Endodermal cell (in vitro differentiated cells): Measurements from ENCODE around the gene CKS2. TPM values are rescaled to one million over a fixed set of nuclear protein-coding genes. Genes with fewer than 3 reads are reported as not detected.
"Not testable (repeated sequence)": the region's sequence is repeated elsewhere in the genome, so short reads cannot be mapped to it uniquely, and the experiment has no call there.

Experiments
- DNase-seq: peaks from one replicate; pipeline ENCODE4 v3.0.0-alpha.2; 2017
- H3K27ac ChIP-seq: 2 replicates; pipeline ENCODE4 v1.5.1; 2013; ENCODE audit warnings: mild to moderate bottlenecking, low read depth, low read length, moderate library complexity
- H3K27me3 ChIP-seq: 2 replicates; pipeline ENCODE4 v1.6.1; 2013; ENCODE audit warnings: mild to moderate bottlenecking, low read length, moderate library complexity; ENCODE audit not compliant: insufficient read depth, control insufficient read depth, poor library complexity, severe bottlenecking
- H3K36me3 ChIP-seq: 2 replicates; pipeline ENCODE4 v1.7.0; 2013; ENCODE audit warnings: mild to moderate bottlenecking, low read length, moderate library complexity; ENCODE audit not compliant: control insufficient read depth, insufficient read depth
- H3K4me1 ChIP-seq: one replicate; pipeline ENCODE4 v1.7.0; 2013; ENCODE audit warnings: low read length; ENCODE audit not compliant: control insufficient read depth, insufficient read depth
- H3K4me3 ChIP-seq: 2 replicates; pipeline ENCODE4 v1.5.1; 2013; ENCODE audit warnings: mild to moderate bottlenecking, low read length, moderate library complexity
- H3K9ac ChIP-seq: 2 replicates; pipeline ENCODE4 v1.6.1; 2013; ENCODE audit warnings: mild to moderate bottlenecking, low read length, moderate library complexity; ENCODE audit not compliant: poor library complexity, severe bottlenecking; ENCODE audit errors: extremely low read depth
- H3K9me3 ChIP-seq: 2 replicates; pipeline ENCODE4 v1.6.1; 2013; ENCODE audit warnings: mild to moderate bottlenecking, low read length, moderate library complexity; ENCODE audit not compliant: control insufficient read depth
- H3K27ac Mint-ChIP-seq: 2 replicates; pipeline ENCODE4 v1.8.0; 2020; ENCODE audit warnings: mixed read lengths
- H3K27me3 Mint-ChIP-seq: 2 replicates; pipeline ENCODE4 v1.8.0; 2021; ENCODE audit warnings: mild to moderate bottlenecking, mixed read lengths; ENCODE audit not compliant: insufficient read depth
- H3K36me3 Mint-ChIP-seq: 2 replicates; pipeline ENCODE4 v1.8.0; 2020; ENCODE audit warnings: low read depth, mixed read lengths
- H3K4me1 Mint-ChIP-seq: 2 replicates; pipeline ENCODE4 v1.8.0; 2020; ENCODE audit warnings: mixed read lengths
- H3K4me3 Mint-ChIP-seq: 2 replicates; pipeline ENCODE4 v1.8.0; 2020; ENCODE audit warnings: mild to moderate bottlenecking, moderate library complexity, mixed read lengths
- H3K9me3 Mint-ChIP-seq: 2 replicates; pipeline ENCODE4 v1.8.0; 2020; ENCODE audit warnings: mild to moderate bottlenecking, mixed read lengths
- WGBS, 2 experiments: methylation state at CpG; one replicate each; pipeline versions ENCODE4 v1.1.5 to v1.1.7; 2013; ENCODE audit warnings: missing lambda C conversion rate in 2 of 2, mixed read lengths in 1 of 2; ENCODE audit not compliant: insufficient coverage in 1 of 2, insufficient read length in 1 of 2; 5-methylcytosine and 5-hydroxymethylcytosine counted together
- total RNA-seq, 2 donors: library from RNA; stranded (reverse); fragmentation: NEBNext Ultra II Directional in 1 of 2; extraction: Animal tissue kit (Norgen Biotek cat#: 25700) in 1 of 2; gene quantifications; 2 replicates in 1 of 2; 3 replicates in 1 of 2; pipeline ENCODE4 v1.2.1, GENCODE V29; 2021
- TF ChIP-seq, protein P1 (sequence below): fragments of 200-600 bp; sonication (generic); conservative IDR thresholded peaks from 2 replicates; pipeline ENCODE4 v1.5.0; 2021; ENCODE audit warnings: antibody characterized with exemption, mild to moderate bottlenecking

CKS2 gene
- total RNA-seq, 2 donors from 2014 or later = 163 to 209 TPM

DNA sequence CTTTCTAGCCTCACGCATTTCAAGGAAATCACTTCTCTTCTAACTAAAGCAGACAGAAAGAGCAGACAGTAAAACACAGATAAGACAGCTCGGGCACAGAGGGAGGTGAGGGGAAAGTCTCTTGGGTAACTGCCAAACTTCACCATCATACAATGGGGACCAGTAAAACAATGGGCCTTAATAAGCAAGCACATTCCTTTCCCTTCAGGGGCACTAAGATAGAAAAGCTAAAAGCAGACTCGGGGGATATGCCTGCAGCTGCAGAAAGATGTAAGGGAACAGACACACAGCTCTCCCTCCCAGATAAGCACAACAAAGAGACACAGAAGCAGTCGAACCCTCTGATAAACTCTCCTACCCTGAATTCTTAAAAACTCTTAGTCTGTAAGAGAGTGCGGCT, 15.6 kb upstream of the CKS2 start:
- Histone ChIP-seq H3K27me3 (no peaks in the 10 kb centered on the region), H3K4me1 (no peaks in the 10 kb centered on the region), H3K9ac (peak overlapping the region; percentile 26), H3K36me3 (no peaks in the 10 kb centered on the region), H3K4me3 (peak overlapping the region; percentile 52), H3K9me3 (peaks cover 54% of the 10 kb centered on the region), H3K27ac (peak overlapping the region; percentile 57)
- TF ChIP-seq, protein P1, sequence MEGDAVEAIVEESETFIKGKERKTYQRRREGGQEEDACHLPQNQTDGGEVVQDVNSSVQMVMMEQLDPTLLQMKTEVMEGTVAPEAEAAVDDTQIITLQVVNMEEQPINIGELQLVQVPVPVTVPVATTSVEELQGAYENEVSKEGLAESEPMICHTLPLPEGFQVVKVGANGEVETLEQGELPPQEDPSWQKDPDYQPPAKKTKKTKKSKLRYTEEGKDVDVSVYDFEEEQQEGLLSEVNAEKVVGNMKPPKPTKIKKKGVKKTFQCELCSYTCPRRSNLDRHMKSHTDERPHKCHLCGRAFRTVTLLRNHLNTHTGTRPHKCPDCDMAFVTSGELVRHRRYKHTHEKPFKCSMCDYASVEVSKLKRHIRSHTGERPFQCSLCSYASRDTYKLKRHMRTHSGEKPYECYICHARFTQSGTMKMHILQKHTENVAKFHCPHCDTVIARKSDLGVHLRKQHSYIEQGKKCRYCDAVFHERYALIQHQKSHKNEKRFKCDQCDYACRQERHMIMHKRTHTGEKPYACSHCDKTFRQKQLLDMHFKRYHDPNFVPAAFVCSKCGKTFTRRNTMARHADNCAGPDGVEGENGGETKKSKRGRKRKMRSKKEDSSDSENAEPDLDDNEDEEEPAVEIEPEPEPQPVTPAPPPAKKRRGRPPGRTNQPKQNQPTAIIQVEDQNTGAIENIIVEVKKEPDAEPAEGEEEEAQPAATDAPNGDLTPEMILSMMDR = no peak
- DNase-seq = peak; percentile 66
- no peaks in the 10 kb centered on the region for H3K27me3 Mint-ChIP-seq
- peak overlapping the region; percentile 88 for H3K27ac Mint-ChIP-seq
- H3K36me3 Mint-ChIP-seq = peaks cover 15% of the 10 kb centered on the region
- peaks cover 9% of the 10 kb centered on the region for H3K4me1 Mint-ChIP-seq
- H3K9me3 Mint-ChIP-seq = peaks cover 46% of the 10 kb centered on the region
- peak overlapping the region; percentile 28 for H3K4me3 Mint-ChIP-seq
- 22% methylated on average over 5 of the region's 5 CpGs; no CpG with 5 or more reads in 1 of the 2 experiments for WGBS, 2 experiments

DNA sequence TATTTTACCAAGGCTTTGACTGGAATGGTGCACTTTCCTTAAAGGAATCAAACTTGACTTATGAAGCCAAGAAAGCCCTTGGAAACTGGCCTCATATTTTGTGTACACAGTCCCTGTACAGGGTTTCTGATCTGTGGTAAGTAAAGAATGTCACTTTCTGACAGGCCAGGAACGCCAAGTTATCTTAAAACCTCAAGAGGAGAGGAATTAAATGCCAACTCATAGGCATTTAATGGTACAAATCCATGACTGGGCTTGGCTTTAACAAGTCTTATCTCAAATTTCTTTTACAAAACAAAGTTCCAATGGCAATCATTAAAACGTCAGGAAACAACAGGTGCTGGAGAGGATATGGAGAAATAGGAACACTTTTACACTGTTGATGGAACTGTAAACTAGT, 9.0 kb upstream of the CKS2 start:
- Mint-ChIP-seq H3K36me3 (peaks cover 24% of the 10 kb centered on the region), H3K9me3 (peaks cover 23% of the 10 kb centered on the region)
- not testable (repeated sequence) for H3K4me1 ChIP-seq, H3K27ac Mint-ChIP-seq, DNase-seq, H3K36me3 ChIP-seq, H3K4me1 Mint-ChIP-seq, H3K9ac ChIP-seq, H3K27me3 Mint-ChIP-seq, H3K4me3 Mint-ChIP-seq, H3K27ac ChIP-seq, H3K27me3 ChIP-seq, H3K4me3 ChIP-seq
- peaks cover 45% of the 10 kb centered on the region for H3K9me3 ChIP-seq
- WGBS, 2 experiments = 91% methylated on average over 2 of the region's 2 CpGs; no CpG with 5 or more reads in 1 of the 2 experiments

GRCh38 chr9:89304020-89304833, 6.8 kb upstream of the CKS2 start:
- H3K4me3 Mint-ChIP-seq = no peak overlapping the region
- H3K9me3 Mint-ChIP-seq = peaks cover 17% of the 10 kb centered on the region

More at GRCh38 chr9:89304020-89304833, 6.8 kb upstream of the CKS2 start:
- H3K27ac Mint-ChIP-seq = no peak overlapping the region
- DNase-seq = no peak
- Histone ChIP-seq H3K27ac (no peak overlapping the region), H3K27me3 (no peaks in the 10 kb centered on the region), H3K36me3 (no peaks in the 10 kb centered on the region), H3K4me3 (peak overlapping the region; percentile 50), H3K9me3 (peaks cover 26% of the 10 kb centered on the region), H3K4me1 (peaks cover 5% of the 10 kb centered on the region), H3K9ac (no peak overlapping the region)
- H3K4me1 Mint-ChIP-seq = peaks cover 2% of the 10 kb centered on the region
- peaks cover 27% of the 10 kb centered on the region for H3K36me3 Mint-ChIP-seq
- TF ChIP-seq, protein P1 = no peak
- WGBS, 2 experiments = 94 to 95% methylated on average over 7 of the region's 7 CpGs
- no peaks in the 10 kb centered on the region for H3K27me3 Mint-ChIP-seq
